Activated CD4-positive, alpha-beta memory T cell treated with anti-CD3 and anti-CD28 coated beads, Interleukin-2, amount 10 ng/mL, durations not matched to agents 7 days and 5 days (primary cell): ENCODE measurements around the gene RALGAPA2. TPM values are rescaled to one million over a fixed set of nuclear protein-coding genes. Genes with fewer than 3 reads are reported as not detected.

Experiments used
- CTCF ChIA-PET: fragments of 350-600 bp; sonication (Branson Sonifier 250); formaldehyde crosslinking; loops from one replicate; lab custom pipeline; 2021; ENCODE audit warnings: antibody characterized with exemption, inconsistent platforms; lab: Charles Lee
- POLR2A ChIA-PET: fragments of 350-600 bp; sonication (Branson Sonifier 250); formaldehyde crosslinking; loops from one replicate; lab custom pipeline; 2021; ENCODE audit warnings: antibody characterized with exemption; lab: Charles Lee
- DNase-seq: peaks from one replicate; pipeline ENCODE4 v3.0.0-alpha.2; 2020
- H3K27ac Mint-ChIP-seq: one replicate; pipeline ENCODE4 v1.8.0; 2021; ENCODE audit warnings: mild to moderate bottlenecking, mixed read lengths
- H3K27me3 Mint-ChIP-seq: one replicate; pipeline ENCODE4 v1.8.0; 2021; ENCODE audit warnings: mixed read lengths
- H3K36me3 Mint-ChIP-seq: one replicate; pipeline ENCODE4 v1.8.0; 2021; ENCODE audit warnings: low read depth, mixed read lengths
- H3K4me1 Mint-ChIP-seq: one replicate; pipeline ENCODE4 v1.8.0; 2021; ENCODE audit warnings: mixed read lengths
- H3K4me3 Mint-ChIP-seq: one replicate; pipeline ENCODE4 v1.8.0; 2021; ENCODE audit warnings: mild to moderate bottlenecking, mixed read lengths
- H3K9me3 Mint-ChIP-seq: one replicate; pipeline ENCODE4 v1.8.0; 2021; ENCODE audit warnings: mixed read lengths
- total RNA-seq, 2 experiments: library from RNA; stranded (reverse); gene quantifications; one replicate each; pipeline ENCODE4 v1.2.3, GENCODE V29; 2021

Gene RALGAPA2
- total RNA-seq, 2 experiments from 2014 or later, result 16.5 to 20.6 TPM

GRCh38 chr20:20663841-20664240 lies 48.6 kb downstream of the RALGAPA2 start:
- H3K4me1 Mint-ChIP-seq, result peaks cover 7% of the 10 kb centered on the region
- H3K36me3 Mint-ChIP-seq, result no peaks in the 10 kb centered on the region
- H3K9me3 Mint-ChIP-seq, result no peaks in the 10 kb centered on the region
- no peak overlapping the region for H3K4me3 Mint-ChIP-seq
- ChIA-PET POLR2A (no interaction called here), CTCF (no interaction called here)
- DNase-seq, result no peak
- no peaks in the 10 kb centered on the region for H3K27me3 Mint-ChIP-seq
- no peak overlapping the region for H3K27ac Mint-ChIP-seq

- ChIA-PET CTCF (interaction anchor here (1.0 kb wide), 1 partner anchor 52 kb away, joined by 3 read pairs; no protein-coding TSS in a partner anchor), POLR2A (interaction anchor here (0.6 kb wide), 1 partner anchor 560 kb away, joined by 4 read pairs; no protein-coding TSS in a partner anchor)
- no peak overlapping the region for H3K4me3 Mint-ChIP-seq
These were observed 53.5 kb downstream of the RALGAPA2 start for GRCh38 chr20:20658871-20659431.

DNA sequence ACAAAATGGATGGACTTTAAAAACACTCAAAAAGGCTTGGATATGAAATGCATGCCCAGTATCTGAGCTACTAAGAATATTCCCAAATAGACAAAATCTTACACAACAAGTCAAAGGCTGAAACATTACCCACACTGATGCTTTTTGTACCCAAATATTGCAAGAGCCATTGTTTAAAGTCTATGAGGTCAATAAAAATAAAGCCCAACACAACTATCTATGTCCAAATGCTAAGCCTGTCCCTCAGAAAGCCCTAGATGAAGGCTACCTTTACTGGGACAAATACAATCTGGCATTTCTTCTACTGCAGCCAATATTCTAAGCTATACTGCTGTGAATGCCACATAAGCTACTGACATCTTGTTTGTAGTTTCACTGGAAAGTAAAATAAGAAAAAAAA lies 54.3 kb downstream of the RALGAPA2 start:
- DNase-seq, result no peak
- Mint-ChIP-seq H3K4me1 (no peaks in the 10 kb centered on the region), H3K9me3 (no peaks in the 10 kb centered on the region), H3K27me3 (no peaks in the 10 kb centered on the region), H3K27ac (no peak overlapping the region), H3K4me3 (no peak overlapping the region), H3K36me3 (no peaks in the 10 kb centered on the region)
- POLR2A ChIA-PET, result no interaction called here
- CTCF ChIA-PET, result interaction anchor here (1.5 kb wide), 1 partner anchor 64 kb away, joined by 5 read pairs; no protein-coding TSS in a partner anchor

More at GRCh38 chr20:20658871-20659431, 53.5 kb downstream of the RALGAPA2 start:
- no peaks in the 10 kb centered on the region for H3K9me3 Mint-ChIP-seq
- DNase-seq, result no peak
- no peak overlapping the region for H3K27ac Mint-ChIP-seq
- H3K27me3 Mint-ChIP-seq, result no peaks in the 10 kb centered on the region
- no peaks in the 10 kb centered on the region for H3K36me3 Mint-ChIP-seq
- no peaks in the 10 kb centered on the region for H3K4me1 Mint-ChIP-seq

DNA sequence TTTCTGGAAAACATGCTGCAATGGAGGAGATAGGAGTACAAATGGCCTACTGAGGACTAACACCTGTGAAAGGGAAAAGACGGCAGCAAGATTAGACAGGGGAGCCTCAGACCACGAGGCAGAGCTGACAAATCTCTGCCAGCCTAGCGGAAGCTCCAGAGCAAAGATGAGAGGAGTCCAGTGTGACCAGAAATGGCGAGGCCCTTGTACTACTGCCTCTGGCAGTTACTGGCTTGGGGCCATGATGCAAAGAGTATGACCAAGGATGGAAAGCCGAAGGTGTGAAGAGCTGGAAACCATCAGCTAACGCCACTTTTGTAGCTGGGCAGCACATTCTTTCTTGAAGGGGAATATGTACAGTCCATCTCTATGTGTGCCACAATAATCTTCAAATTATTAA lies 55.4 kb downstream of the RALGAPA2 start:
- no peaks in the 10 kb centered on the region for H3K4me1 Mint-ChIP-seq
- no peaks in the 10 kb centered on the region for H3K36me3 Mint-ChIP-seq
- no peaks in the 10 kb centered on the region for H3K27me3 Mint-ChIP-seq
- H3K4me3 Mint-ChIP-seq, result no peak overlapping the region
- ChIA-PET CTCF (interaction anchor here (1.2 to 1.5 kb wide), 3 partner anchors 60 to 168 kb away, joined by 3 to 5 read pairs (median 3); no protein-coding TSS in a partner anchor), POLR2A (no interaction called here)
- H3K27ac Mint-ChIP-seq, result no peak overlapping the region
- DNase-seq, result no peak
- H3K9me3 Mint-ChIP-seq, result no peaks in the 10 kb centered on the region

DNA sequence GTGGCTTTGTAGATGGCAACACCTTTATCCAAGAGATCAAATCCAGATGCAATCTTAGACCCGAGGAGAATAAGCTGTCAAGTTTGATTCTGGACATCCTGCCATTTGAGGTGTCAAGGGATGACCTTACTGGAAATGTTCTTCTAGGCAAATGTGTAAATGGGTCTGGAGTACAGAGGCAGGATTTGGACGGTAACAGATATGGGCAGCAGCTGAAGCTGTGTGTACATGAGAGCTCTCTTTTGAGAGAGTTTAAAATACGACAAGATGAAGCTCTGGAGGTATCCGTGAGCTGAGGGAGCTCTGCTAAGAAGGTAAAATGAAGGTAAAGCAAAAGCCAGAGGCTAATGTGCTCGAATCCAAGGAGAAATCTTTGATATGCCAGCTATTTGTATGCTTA lies 56.6 kb downstream of the RALGAPA2 start:
- Mint-ChIP-seq H3K27me3 (no peaks in the 10 kb centered on the region), H3K36me3 (no peaks in the 10 kb centered on the region), H3K4me1 (no peaks in the 10 kb centered on the region), H3K9me3 (no peaks in the 10 kb centered on the region), H3K27ac (no peak overlapping the region), H3K4me3 (no peak overlapping the region)
- CTCF ChIA-PET, result interaction anchor here (0.7 to 1.2 kb wide), 4 partner anchors 11 to 169 kb away, joined by 3 read pairs; no protein-coding TSS in a partner anchor
- no peak for DNase-seq
- POLR2A ChIA-PET, result no interaction called here

- CTCF ChIA-PET, result no interaction called here
- Mint-ChIP-seq H3K9me3 (no peaks in the 10 kb centered on the region), H3K27ac (no peak overlapping the region), H3K36me3 (no peaks in the 10 kb centered on the region), H3K4me3 (no peak overlapping the region), H3K4me1 (no peaks in the 10 kb centered on the region), H3K27me3 (no peaks in the 10 kb centered on the region)
- DNase-seq, result no peak
- POLR2A ChIA-PET, result no interaction called here
These were observed 62.5 kb downstream of the RALGAPA2 start for GRCh38 chr20:20649945-20650344.

DNA sequence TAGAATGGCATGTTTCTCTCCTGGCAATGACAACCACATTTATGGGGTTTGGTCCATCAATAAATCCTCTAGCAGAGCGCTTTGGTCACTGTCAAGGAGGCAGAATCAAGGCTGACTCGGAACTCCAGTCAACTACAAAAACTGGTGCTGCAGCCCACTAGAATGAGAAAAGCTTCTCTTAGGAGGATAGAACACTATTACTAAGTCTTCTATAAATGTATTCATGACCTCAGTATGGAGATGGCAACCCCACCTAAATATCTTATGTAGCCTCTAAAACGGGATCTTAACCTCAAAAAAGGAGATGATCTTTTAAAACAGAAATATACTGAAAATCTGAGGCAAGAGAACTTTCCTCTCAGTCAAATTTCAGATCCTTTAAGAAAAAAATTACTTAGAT lies 68.5 kb downstream of the RALGAPA2 start:
- Mint-ChIP-seq H3K4me1 (no peaks in the 10 kb centered on the region), H3K36me3 (peaks cover 5% of the 10 kb centered on the region), H3K27ac (no peak overlapping the region), H3K4me3 (no peak overlapping the region), H3K9me3 (no peaks in the 10 kb centered on the region), H3K27me3 (no peaks in the 10 kb centered on the region)
- no peak for DNase-seq
- ChIA-PET CTCF (no interaction called here), POLR2A (no interaction called here)

GRCh38 chr20:20641783-20642182 lies 70.7 kb downstream of the RALGAPA2 start:
- Mint-ChIP-seq H3K4me3 (no peak overlapping the region), H3K4me1 (peaks cover 3% of the 10 kb centered on the region), H3K27ac (no peak overlapping the region), H3K9me3 (no peaks in the 10 kb centered on the region), H3K27me3 (no peaks in the 10 kb centered on the region), H3K36me3 (peaks cover 11% of the 10 kb centered on the region)
- no peak for DNase-seq
- ChIA-PET CTCF (no interaction called here), POLR2A (no interaction called here)

DNA sequence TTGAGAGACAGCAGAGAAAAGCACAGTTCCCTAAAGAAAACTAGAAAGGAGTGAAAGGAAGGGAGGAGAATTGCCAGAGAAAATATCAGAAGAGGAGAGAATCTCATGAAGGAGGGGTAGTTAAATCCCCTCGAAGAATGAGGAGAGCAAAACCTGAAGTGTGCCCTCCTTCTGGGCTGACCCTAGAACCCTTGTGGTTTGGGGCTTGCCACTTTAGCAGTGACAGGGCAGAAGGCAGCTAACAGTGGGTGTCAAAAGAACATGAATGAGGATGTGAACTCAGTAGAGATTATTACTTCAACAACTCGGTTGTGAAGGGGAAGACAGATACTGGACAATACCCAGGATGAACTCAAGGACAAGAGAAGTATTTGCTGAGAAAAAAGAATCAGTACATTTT lies 73.6 kb downstream of the RALGAPA2 start:
- peaks cover 29% of the 10 kb centered on the region for H3K36me3 Mint-ChIP-seq
- peaks cover 3% of the 10 kb centered on the region for H3K4me1 Mint-ChIP-seq
- H3K9me3 Mint-ChIP-seq, result no peaks in the 10 kb centered on the region
- H3K27ac Mint-ChIP-seq, result no peak overlapping the region
- no peaks in the 10 kb centered on the region for H3K27me3 Mint-ChIP-seq
- ChIA-PET POLR2A (no interaction called here), CTCF (no interaction called here)
- no peak for DNase-seq
- H3K4me3 Mint-ChIP-seq, result no peak overlapping the region

- Mint-ChIP-seq H3K27ac (no peak overlapping the region), H3K4me3 (no peak overlapping the region), H3K9me3 (no peaks in the 10 kb centered on the region), H3K4me1 (peaks cover 3% of the 10 kb centered on the region), H3K27me3 (no peaks in the 10 kb centered on the region), H3K36me3 (peaks cover 29% of the 10 kb centered on the region)
- ChIA-PET CTCF (no interaction called here), POLR2A (no interaction called here)
- no peak for DNase-seq
These were observed 74.3 kb downstream of the RALGAPA2 start for GRCh38 chr20:20637998-20638725.

- no peak for DNase-seq
- Mint-ChIP-seq H3K4me3 (no peak overlapping the region), H3K9me3 (no peaks in the 10 kb centered on the region), H3K4me1 (peaks cover 3% of the 10 kb centered on the region), H3K36me3 (peaks cover 28% of the 10 kb centered on the region), H3K27me3 (no peaks in the 10 kb centered on the region), H3K27ac (no peak overlapping the region)
- CTCF ChIA-PET, result no interaction called here
- POLR2A ChIA-PET, result no interaction called here
These were observed 77.4 kb downstream of the RALGAPA2 start for GRCh38 chr20:20635006-20635405.

DNA sequence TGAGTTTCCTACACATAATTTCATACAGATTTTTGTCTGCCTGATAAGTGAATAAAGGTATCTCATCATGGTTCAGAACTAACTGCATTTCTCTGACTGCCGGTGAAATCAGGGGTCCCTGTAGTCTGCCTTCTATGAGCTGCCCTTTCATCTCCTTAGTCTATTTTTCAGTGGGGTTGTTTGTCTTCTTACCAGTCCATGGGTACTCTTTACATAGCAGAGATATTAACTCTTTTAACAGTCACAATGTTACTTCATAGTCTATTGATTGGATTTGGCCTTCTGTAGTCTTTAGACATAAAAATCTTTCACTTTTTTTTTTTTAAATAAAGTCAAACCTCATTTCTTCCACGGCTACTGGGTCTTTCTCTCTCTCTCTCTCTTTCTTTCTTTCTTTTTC lies 79.8 kb downstream of the RALGAPA2 start:
- ChIA-PET CTCF (interaction anchor here (0.6 kb wide), 1 partner anchor 39 kb away, joined by 4 read pairs; no protein-coding TSS in a partner anchor), POLR2A (no interaction called here)
- Mint-ChIP-seq H3K9me3 (no peaks in the 10 kb centered on the region), H3K4me3 (no peak overlapping the region), H3K27ac (no peak overlapping the region), H3K4me1 (no peaks in the 10 kb centered on the region), H3K27me3 (no peaks in the 10 kb centered on the region), H3K36me3 (peaks cover 24% of the 10 kb centered on the region)
- no peak for DNase-seq

GRCh38 chr20:20630551-20630950 lies 81.9 kb downstream of the RALGAPA2 start:
- CTCF ChIA-PET, result no interaction called here
- H3K4me1 Mint-ChIP-seq, result no peaks in the 10 kb centered on the region
- peaks cover 22% of the 10 kb centered on the region for H3K36me3 Mint-ChIP-seq
- POLR2A ChIA-PET, result no interaction called here
- no peaks in the 10 kb centered on the region for H3K9me3 Mint-ChIP-seq
- no peak for DNase-seq
- no peak overlapping the region for H3K27ac Mint-ChIP-seq
- no peaks in the 10 kb centered on the region for H3K27me3 Mint-ChIP-seq
- no peak overlapping the region for H3K4me3 Mint-ChIP-seq
